Thyroid gland (tissue), 4 donors: ENCODE results near the gene DNPH1. TPM values are rescaled to one million over a fixed set of nuclear protein-coding genes. Genes with fewer than 3 reads are reported as not detected.

ENCODE experiments used
- DNase-seq, 2 donors: peaks; one replicate each; pipeline ENCODE4 v3.0.0-alpha.2; 2019
- H3K27ac ChIP-seq, 3 donors: fragments of 200-600 bp; sonication (generic); 1 replicate in 2 of 3; 2 replicates in 1 of 3; pipeline ENCODE4 v1.5.1; 2016 to 2019; ENCODE audit warnings: mild to moderate bottlenecking in 1 of 3, moderate library complexity in 1 of 3
- H3K27me3 ChIP-seq: fragments of 200-600 bp; sonication (generic); one replicate; pipeline ENCODE4 v1.5.1; 2019
- H3K36me3 ChIP-seq, 2 donors: fragments of 200-600 bp; sonication (generic); one replicate each; pipeline ENCODE4 v1.5.1; 2016 to 2019
- H3K4me1 ChIP-seq, 2 donors: fragments of 200-600 bp; sonication (generic); one replicate each; pipeline ENCODE4 v1.5.1; 2017 to 2019
- H3K4me3 ChIP-seq, 3 donors: fragments of 200-600 bp; sonication (generic); replicated peaks in 1 of 3; 1 replicate in 2 of 3; 2 replicates in 1 of 3; pipeline ENCODE4 v1.5.1; 2016; ENCODE audit warnings: mild to moderate bottlenecking in 1 of 3
- H3K9me3 ChIP-seq: fragments of 200-600 bp; sonication (generic); one replicate; pipeline ENCODE4 v1.5.1; 2017
- CTCF ChIP-seq, 6 experiments: fragments of 200-600 bp in 3 of 6; fragments of 450-650 bp in 3 of 6; sonication (generic) in 3 of 6; IDR thresholded peaks; one replicate each; pipeline ENCODE4 v1.5.1; 2016 to 2019; ENCODE audit warnings: antibody characterized with exemption in 6 of 6, mild to moderate bottlenecking in 2 of 6, inconsistent platforms in 1 of 6, moderate library complexity in 1 of 6
- POLR2A ChIP-seq, 2 donors: fragments of 450-650 bp; IDR thresholded peaks; one replicate each; pipeline ENCODE4 v1.6.1; 2017; ENCODE audit warnings: antibody characterized with exemption in 2 of 2, mild to moderate bottlenecking in 2 of 2, moderate library complexity in 1 of 2
- WGBS, 2 donors: methylation state at CpG; one replicate each; pipeline ENCODE4 v1.1.5; 2017; 5-methylcytosine and 5-hydroxymethylcytosine counted together
- intact Hi-C: fragments of 100-400 bp; cut with DNase I; formaldehyde crosslinking; loops from one replicate; pipeline ENCODE4 v1.15.1; 2023
- total RNA-seq, 4 donors: library from RNA; depleted of rRNA; stranded (reverse); fragments of >200 nt; gene quantifications; one replicate each; pipeline ENCODE4 v1.2.3, GENCODE V29; 2016

DNPH1 gene
- total RNA-seq, 4 donors from 2014 or later = 33.1 to 122 (median 84.1) TPM

DNA sequence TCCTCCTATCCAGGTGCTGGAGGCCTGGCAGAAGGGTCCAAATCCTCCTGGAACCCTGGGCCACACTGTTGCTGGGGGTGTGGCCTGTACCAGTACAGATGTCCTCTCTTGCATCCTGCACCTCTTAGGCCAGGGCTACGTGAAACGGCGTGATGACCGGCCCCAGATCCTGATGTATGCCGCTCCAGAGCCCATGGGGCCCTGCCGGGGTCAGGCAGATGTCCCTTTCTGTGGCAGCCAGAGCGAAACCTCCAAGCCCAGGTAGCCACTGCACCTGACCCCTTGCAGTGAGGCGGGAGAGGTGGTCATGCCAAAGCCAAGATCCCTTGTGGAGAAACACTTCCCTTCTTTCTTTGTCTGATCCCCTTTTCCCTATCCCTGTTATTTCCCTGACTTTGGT is 14.2 kb downstream of the DNPH1 start:
- TF ChIP-seq POLR2A (IDR thresholded peaks at IDR 0.05) (no peak), CTCF (IDR thresholded peaks at IDR 0.05) (no peak)
- H3K27ac ChIP-seq = no peak overlapping the region
- H3K9me3 ChIP-seq = no peaks in the 10 kb centered on the region
- WGBS, 2 donors = 99 to 100% methylated on average over 8 of the region's 8 CpGs
- DNase-seq = no peak
- H3K4me1 ChIP-seq = peaks cover 3 to 8% of the 10 kb centered on the region in 2 donors
- no peaks in the 10 kb centered on the region for H3K27me3 ChIP-seq
- no peak overlapping the region for H3K4me3 ChIP-seq
- intact Hi-C loops = no loop called here
- H3K36me3 ChIP-seq = peaks cover 6 to 8% of the 10 kb centered on the region in 2 donors

DNA sequence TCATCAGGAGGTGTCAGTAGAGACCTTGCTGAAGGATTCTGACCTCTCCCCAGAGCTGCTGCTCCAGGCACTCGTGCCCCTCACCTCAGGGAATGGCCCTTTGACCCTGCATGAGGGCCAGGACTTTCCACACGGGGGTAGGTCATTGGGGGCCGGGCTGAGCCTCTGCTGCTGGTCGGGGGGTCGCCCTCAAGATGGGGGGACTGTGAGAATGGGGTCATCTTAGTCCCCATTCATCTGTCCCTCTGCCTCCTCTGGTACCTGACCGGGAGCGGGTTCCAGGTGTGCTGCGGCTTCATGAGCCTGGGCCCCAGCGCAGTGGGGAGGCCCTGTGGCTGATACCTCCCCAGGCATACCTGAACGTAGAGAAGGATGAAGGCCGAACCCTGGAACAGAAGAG is 15.8 kb downstream of the DNPH1 start:
- Histone ChIP-seq H3K4me3 (no peak overlapping the region), H3K36me3 (peaks cover 6 to 8% of the 10 kb centered on the region in 2 donors), H3K27ac (no peak overlapping the region), H3K4me1 (peaks cover 3 to 8% of the 10 kb centered on the region in 2 donors), H3K27me3 (no peaks in the 10 kb centered on the region), H3K9me3 (no peaks in the 10 kb centered on the region)
- TF ChIP-seq POLR2A (IDR thresholded peaks at IDR 0.05) = no peak
- TF ChIP-seq CTCF (IDR thresholded peaks at IDR 0.05) = no peak
- intact Hi-C loops = no loop called here
- no peak for DNase-seq
- 84 to 94% methylated on average over 11 of the region's 11 CpGs for WGBS, 2 donors

DNA sequence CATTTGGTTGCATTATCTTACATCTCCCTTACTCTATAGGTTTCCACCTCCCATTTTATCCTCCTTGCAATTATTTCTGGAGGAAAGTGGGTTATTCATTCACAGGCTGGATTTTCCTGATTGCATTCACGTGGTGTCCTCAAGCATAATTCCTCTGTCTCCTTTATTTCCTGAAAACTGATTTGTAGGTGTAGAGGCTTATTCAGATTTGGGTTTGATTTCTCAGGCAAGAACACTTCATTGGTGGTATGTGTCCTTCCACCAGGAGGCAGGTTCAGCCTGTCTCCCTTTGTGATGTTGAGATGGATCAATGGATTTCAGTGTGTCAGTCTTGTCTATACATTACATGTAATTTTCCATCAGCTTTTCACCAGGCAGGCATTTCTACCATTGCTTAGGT is 17.3 kb downstream of the DNPH1 start:
- Histone ChIP-seq H3K36me3 (peaks cover 6 to 8% of the 10 kb centered on the region in 2 donors), H3K27ac (no peak overlapping the region), H3K27me3 (no peaks in the 10 kb centered on the region), H3K4me1 (peaks cover under 1% of the 10 kb centered on the region in 2 donors), H3K4me3 (no peak overlapping the region), H3K9me3 (no peaks in the 10 kb centered on the region)
- WGBS, 2 donors = 79 to 92% methylated on average over 1 of the region's 1 CpG
- TF ChIP-seq CTCF (IDR thresholded peaks at IDR 0.05) (no peak), POLR2A (IDR thresholded peaks at IDR 0.05) (no peak)
- intact Hi-C loops = no loop called here
- DNase-seq = no peak

DNA sequence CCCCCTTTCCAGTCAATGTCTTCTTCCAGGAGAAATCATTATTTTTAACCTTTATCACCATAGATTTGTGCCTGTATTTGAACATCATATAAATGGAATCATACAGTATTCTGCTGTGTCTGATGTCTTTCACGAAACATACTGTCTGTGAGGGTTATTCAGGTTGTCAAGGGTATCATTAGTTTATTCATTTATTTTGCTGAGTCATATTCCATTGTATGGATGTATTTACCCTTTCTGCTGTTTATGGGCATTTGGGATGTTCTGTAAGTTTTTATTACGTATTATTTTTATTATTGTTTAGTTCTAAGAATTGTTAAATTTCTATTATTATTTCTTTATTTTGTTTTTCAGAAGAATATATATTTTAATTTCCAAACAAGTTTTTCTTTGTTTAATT is 22.0 kb downstream of the DNPH1 start:
- Histone ChIP-seq H3K27me3 (no peaks in the 10 kb centered on the region), H3K4me1 (no peaks in the 10 kb centered on the region), H3K4me3 (no peak overlapping the region), H3K27ac (no peak overlapping the region), H3K9me3 (no peaks in the 10 kb centered on the region), H3K36me3 (peaks cover 5 to 12% of the 10 kb centered on the region in 2 donors)
- no peak for TF ChIP-seq CTCF (IDR thresholded peaks at IDR 0.05)
- no peak for TF ChIP-seq POLR2A (IDR thresholded peaks at IDR 0.05)
- 92 to 98% methylated on average over 2 of the region's 2 CpGs for whole genome bisulfite sequencing, 2 donors
- intact Hi-C loops = no loop called here
- DNase-seq = no peak

GRCh38 chr6:43205849-43206248 is 23.4 kb downstream of the DNPH1 start:
- no peak for DNase-seq
- intact Hi-C loops = no loop called here
- no peak overlapping the region for H3K27ac ChIP-seq
- no peak for TF ChIP-seq POLR2A (IDR thresholded peaks at IDR 0.05)
- no peak for TF ChIP-seq CTCF (IDR thresholded peaks at IDR 0.05)
- no peaks in the 10 kb centered on the region for H3K27me3 ChIP-seq
- peaks cover 5 to 15% of the 10 kb centered on the region in 2 donors for H3K36me3 ChIP-seq
- H3K4me3 ChIP-seq = no peak overlapping the region
- H3K9me3 ChIP-seq = no peaks in the 10 kb centered on the region
- whole genome bisulfite sequencing, 2 donors = 89 to 96% methylated on average over 10 of the region's 10 CpGs
- H3K4me1 ChIP-seq = no peaks in the 10 kb centered on the region
